ENCODE measurements around the gene MEIS2. TPM values are rescaled to one million over a fixed set of nuclear protein-coding genes. Genes with fewer than 3 reads are reported as not detected.

The MEIS2 gene
- total RNA-seq, 6 donors from 2014 or later = 13.7 to 53.4 (median 21.4) TPM

- no peak for ATAC-seq (ENCODE audit: low FRiP score in 2 of 2)
- TF ChIP-seq EP300 (IDR thresholded peaks at IDR 0.05) (no peak), POLR2A (IDR thresholded peaks at IDR 0.05) (no peak), POLR2AphosphoS5 (IDR thresholded peaks at IDR 0.05) (no peak), CTCF (IDR thresholded peaks at IDR 0.05) (no peak)
- Histone ChIP-seq H3K27ac (no peak overlapping the region), H3K4me3 (no peak overlapping the region), H3K9me3 (no peaks in the 10 kb centered on the region), H3K36me3 (no peaks in the 10 kb centered on the region), H3K4me1 (no peaks in the 10 kb centered on the region), H3K27me3 (no peaks in the 10 kb centered on the region)
- 96 to 98% methylated on average over 4 of the region's 4 CpGs for WGBS, 2 donors
- no peak for DNase-seq
These were observed 132.4 kb downstream of the MEIS2 start for GRCh38 chr15:36967929-36968328.

GRCh38 chr15:36966708-36967107, 133.6 kb downstream of the MEIS2 start:
- Histone ChIP-seq H3K4me3 (no peak overlapping the region), H3K36me3 (no peaks in the 10 kb centered on the region), H3K27me3 (no peaks in the 10 kb centered on the region), H3K27ac (no peak overlapping the region), H3K9me3 (no peaks in the 10 kb centered on the region), H3K4me1 (no peaks in the 10 kb centered on the region)
- ATAC-seq (ENCODE audit: low FRiP score in 2 of 2) (no peak), DNase-seq (no peak)
- no peak for TF ChIP-seq CTCF (IDR thresholded peaks at IDR 0.05)
- TF ChIP-seq EP300 (IDR thresholded peaks at IDR 0.05) = no peak
- no peak for TF ChIP-seq POLR2AphosphoS5 (IDR thresholded peaks at IDR 0.05)
- no peak for TF ChIP-seq POLR2A (IDR thresholded peaks at IDR 0.05)

GRCh38 chr15:36965570-36966342, 134.6 kb downstream of the MEIS2 start:
- no peak for TF ChIP-seq POLR2A (IDR thresholded peaks at IDR 0.05)
- TF ChIP-seq EP300 (IDR thresholded peaks at IDR 0.05) = no peak
- ATAC-seq (ENCODE audit: low FRiP score in 2 of 2) (no peak), DNase-seq (no peak)
- no peaks in the 10 kb centered on the region for H3K9me3 ChIP-seq
- no peak overlapping the region for H3K4me3 ChIP-seq
- H3K27me3 ChIP-seq = no peaks in the 10 kb centered on the region
- H3K27ac ChIP-seq = no peak overlapping the region
- no peaks in the 10 kb centered on the region for H3K36me3 ChIP-seq
- 74 to 83% methylated on average over 4 of the region's 4 CpGs for WGBS, 2 donors
- no peaks in the 10 kb centered on the region for H3K4me1 ChIP-seq

- no peak overlapping the region for H3K27ac ChIP-seq
- no peak for TF ChIP-seq EP300 (IDR thresholded peaks at IDR 0.05)
- TF ChIP-seq POLR2A (IDR thresholded peaks at IDR 0.05) = no peak
- TF ChIP-seq CTCF (IDR thresholded peaks at IDR 0.05) = no peak
- no peak for TF ChIP-seq POLR2AphosphoS5 (IDR thresholded peaks at IDR 0.05)
- DNase-seq (no peak), ATAC-seq (ENCODE audit: low FRiP score in 2 of 2) (no peak)
- peaks cover 0 to 3% (median 0%) of the 10 kb centered on the region in 4 donors for H3K4me1 ChIP-seq
- H3K27me3 ChIP-seq = no peaks in the 10 kb centered on the region
- H3K4me3 ChIP-seq = no peak overlapping the region
- H3K36me3 ChIP-seq = no peaks in the 10 kb centered on the region
- H3K9me3 ChIP-seq = no peaks in the 10 kb centered on the region
These were observed 135.7 kb downstream of the MEIS2 start for GRCh38 chr15:36964626-36965025.

- 70 to 87% methylated on average over 1 of the region's 1 CpG for WGBS, 2 donors
- ATAC-seq (ENCODE audit: low FRiP score in 2 of 2) (no peak), DNase-seq (no peak)
- Histone ChIP-seq H3K4me1 (peaks cover 0 to 3% (median 0%) of the 10 kb centered on the region in 4 donors), H3K9me3 (no peaks in the 10 kb centered on the region), H3K36me3 (no peaks in the 10 kb centered on the region), H3K4me3 (no peak overlapping the region), H3K27ac (no peak overlapping the region), H3K27me3 (no peaks in the 10 kb centered on the region)
- TF ChIP-seq CTCF (IDR thresholded peaks at IDR 0.05) (no peak), POLR2A (IDR thresholded peaks at IDR 0.05) (no peak), EP300 (IDR thresholded peaks at IDR 0.05) (no peak), POLR2AphosphoS5 (IDR thresholded peaks at IDR 0.05) (no peak)
These were observed 138.4 kb downstream of the MEIS2 start for GRCh38 chr15:36961956-36962355.
